Cardiac muscle cell (in vitro differentiated cells and primary cell): Measurements from ENCODE around the gene PRKAG2. TPM values are rescaled to one million over a fixed set of nuclear protein-coding genes. Genes with fewer than 3 reads are reported as not detected.
A peak's percentile ranks its signal among the peaks of the same experiment; 100 is the strongest.

Experiments
- DNase-seq, 2 donors: peaks; one replicate each; pipeline versions ENCODE4 v3.0.0 to v3.0.0-alpha.2; 2010 to 2017; ENCODE audit warnings: low read depth in 1 of 2, low spot score in 1 of 2
- H3K27ac ChIP-seq: fragments of 200-600 bp; sonication (generic); 2 replicates; pipeline ENCODE4 v1.5.1; 2016
- H3K27me3 ChIP-seq: fragments of 200-600 bp; sonication (generic); 2 replicates; pipeline ENCODE4 v1.6.0; 2016; ENCODE audit warnings: control low read depth
- H3K36me3 ChIP-seq: fragments of 200-600 bp; sonication (generic); 2 replicates; pipeline ENCODE4 v1.5.1; 2016; ENCODE audit warnings: control low read depth
- H3K4me1 ChIP-seq: fragments of 200-600 bp; sonication (generic); 2 replicates; pipeline ENCODE4 v1.8.1; 2017; ENCODE audit warnings: low read depth, mild to moderate bottlenecking, mixed run types
- H3K4me3 ChIP-seq: fragments of 200-600 bp; sonication (generic); 2 replicates; pipeline ENCODE4 v1.5.1; 2016; ENCODE audit warnings: mild to moderate bottlenecking
- H3K9me3 ChIP-seq: fragments of 200-600 bp; sonication (generic); 2 replicates; pipeline ENCODE4 v1.5.1; 2017; ENCODE audit warnings: low read depth, mild to moderate bottlenecking, control low read depth
- CTCF ChIP-seq: IDR thresholded peaks from 2 replicates; pipeline ENCODE4 v1.5.1; 2012; ENCODE audit warnings: low read depth, mild to moderate bottlenecking, low read length
- polyA plus RNA-seq: library from polyadenylated mRNA; unstranded; fragments of >200 nt; fragmentation: Nextera tagmentation; extraction: Ambion mirVana; gene quantifications from 2 replicates; pipeline ENCODE4 v1.2.1, GENCODE V29; 2016
- total RNA-seq: library from RNA; depleted of rRNA; stranded (reverse); fragments of >200 nt; gene quantifications from 2 replicates; pipeline ENCODE4 v1.2.3, GENCODE V29; 2016

The PRKAG2 gene
- total and polyA plus RNA-seq, 2 experiments from 2014 or later: 43.4 to 85.3 TPM

GRCh38 chr7:151552352-151553028 is 324.4 kb downstream of the PRKAG2 start:
- Histone ChIP-seq H3K4me3 (no peak overlapping the region), H3K4me1 (no peaks in the 10 kb centered on the region), H3K27me3 (no peaks in the 10 kb centered on the region), H3K9me3 (no peaks in the 10 kb centered on the region), H3K27ac (peak overlapping the region; percentile 12), H3K36me3 (peaks cover 11% of the 10 kb centered on the region)
- DNase-seq: no peak
- no peak for TF ChIP-seq CTCF

GRCh38 chr7:151551820-151552219 is 325.1 kb downstream of the PRKAG2 start:
- no peak for TF ChIP-seq CTCF
- H3K9me3 ChIP-seq: no peaks in the 10 kb centered on the region
- H3K27ac ChIP-seq: no peak overlapping the region
- H3K27me3 ChIP-seq: no peaks in the 10 kb centered on the region
- H3K4me1 ChIP-seq: peaks cover 3% of the 10 kb centered on the region
- no peak overlapping the region for H3K4me3 ChIP-seq
- H3K36me3 ChIP-seq: peaks cover 7% of the 10 kb centered on the region
- no peak for DNase-seq

- Histone ChIP-seq H3K9me3 (no peaks in the 10 kb centered on the region), H3K27ac (no peak overlapping the region), H3K4me1 (peaks cover 3% of the 10 kb centered on the region), H3K4me3 (no peak overlapping the region), H3K36me3 (no peaks in the 10 kb centered on the region), H3K27me3 (no peaks in the 10 kb centered on the region)
- peak in 1 of 2 donors; percentile 92 for DNase-seq
- TF ChIP-seq CTCF: no peak
Measured at GRCh38 chr7:151550656-151551286, 326.1 kb downstream of the PRKAG2 start.

GRCh38 chr7:151549644-151550043 is 327.3 kb downstream of the PRKAG2 start:
- H3K36me3 ChIP-seq: no peaks in the 10 kb centered on the region
- no peak overlapping the region for H3K4me3 ChIP-seq
- no peak for TF ChIP-seq CTCF
- no peaks in the 10 kb centered on the region for H3K27me3 ChIP-seq
- no peaks in the 10 kb centered on the region for H3K9me3 ChIP-seq
- H3K27ac ChIP-seq: no peak overlapping the region
- peaks cover 3% of the 10 kb centered on the region for H3K4me1 ChIP-seq
- DNase-seq: no peak

GRCh38 chr7:151549083-151549482 is 327.8 kb downstream of the PRKAG2 start:
- DNase-seq: no peak
- Histone ChIP-seq H3K27me3 (no peaks in the 10 kb centered on the region), H3K36me3 (no peaks in the 10 kb centered on the region), H3K27ac (no peak overlapping the region), H3K9me3 (no peaks in the 10 kb centered on the region), H3K4me1 (peaks cover 3% of the 10 kb centered on the region), H3K4me3 (no peak overlapping the region)
- TF ChIP-seq CTCF: no peak
